OCI-M1 (cell line): ENCODE measurements around the gene MRNIP.
"Not testable (repeated sequence)": the region's sequence is repeated elsewhere in the genome, so short reads cannot be mapped to it uniquely, and the experiment has no call there.

Source experiments
- DNase-seq: peaks from one replicate; lab custom pipeline; 2025; lab: John Stamatoyannopoulos, UW

The MRNIP gene

GRCh38 chr5:179839328-179840256 lies 19.0 kb downstream of the MRNIP start:
- DNase-seq = no peak

GRCh38 chr5:179837076-179838011 lies 21.3 kb downstream of the MRNIP start:
- DNase-seq = no peak

- DNase-seq = peak; percentile 85
Observed at GRCh38 chr5:179836225-179837019, 22.2 kb downstream of the MRNIP start.

GRCh38 chr5:179834871-179835270 lies 23.7 kb downstream of the MRNIP start:
- not testable (repeated sequence) for DNase-seq

GRCh38 chr5:179834120-179834519 lies 24.5 kb downstream of the MRNIP start:
- no peak for DNase-seq

GRCh38 chr5:179833709-179834070 lies 24.9 kb downstream of the MRNIP start:
- DNase-seq = no peak

- DNase-seq = no peak
Observed at GRCh38 chr5:179833056-179833708, 25.4 kb downstream of the MRNIP start.

GRCh38 chr5:179832039-179832745 lies 26.4 kb downstream of the MRNIP start:
- DNase-seq = no peak

- DNase-seq = no peak
Observed at GRCh38 chr5:179830818-179831468, 27.7 kb downstream of the MRNIP start.

GRCh38 chr5:179829732-179830435 lies 28.7 kb downstream of the MRNIP start:
- no peak for DNase-seq

- DNase-seq = no peak
Observed at GRCh38 chr5:179828756-179829421, 29.7 kb downstream of the MRNIP start.

- DNase-seq = peak; percentile 28
Observed at GRCh38 chr5:179827680-179828079, 30.9 kb downstream of the MRNIP start.

GRCh38 chr5:179825655-179826182 lies 32.9 kb downstream of the MRNIP start:
- DNase-seq = no peak

- DNase-seq = no peak
Observed at GRCh38 chr5:179824745-179825112, 33.9 kb downstream of the MRNIP start.

GRCh38 chr5:179823937-179824744 lies 34.5 kb downstream of the MRNIP start:
- no peak for DNase-seq

GRCh38 chr5:179822444-179822990 lies 36.1 kb downstream of the MRNIP start:
- no peak for DNase-seq

GRCh38 chr5:179822059-179822432 lies 36.6 kb downstream of the MRNIP start:
- no peak for DNase-seq
